ENCODE data around the gene DSEL.

Gene DSEL

DNA sequence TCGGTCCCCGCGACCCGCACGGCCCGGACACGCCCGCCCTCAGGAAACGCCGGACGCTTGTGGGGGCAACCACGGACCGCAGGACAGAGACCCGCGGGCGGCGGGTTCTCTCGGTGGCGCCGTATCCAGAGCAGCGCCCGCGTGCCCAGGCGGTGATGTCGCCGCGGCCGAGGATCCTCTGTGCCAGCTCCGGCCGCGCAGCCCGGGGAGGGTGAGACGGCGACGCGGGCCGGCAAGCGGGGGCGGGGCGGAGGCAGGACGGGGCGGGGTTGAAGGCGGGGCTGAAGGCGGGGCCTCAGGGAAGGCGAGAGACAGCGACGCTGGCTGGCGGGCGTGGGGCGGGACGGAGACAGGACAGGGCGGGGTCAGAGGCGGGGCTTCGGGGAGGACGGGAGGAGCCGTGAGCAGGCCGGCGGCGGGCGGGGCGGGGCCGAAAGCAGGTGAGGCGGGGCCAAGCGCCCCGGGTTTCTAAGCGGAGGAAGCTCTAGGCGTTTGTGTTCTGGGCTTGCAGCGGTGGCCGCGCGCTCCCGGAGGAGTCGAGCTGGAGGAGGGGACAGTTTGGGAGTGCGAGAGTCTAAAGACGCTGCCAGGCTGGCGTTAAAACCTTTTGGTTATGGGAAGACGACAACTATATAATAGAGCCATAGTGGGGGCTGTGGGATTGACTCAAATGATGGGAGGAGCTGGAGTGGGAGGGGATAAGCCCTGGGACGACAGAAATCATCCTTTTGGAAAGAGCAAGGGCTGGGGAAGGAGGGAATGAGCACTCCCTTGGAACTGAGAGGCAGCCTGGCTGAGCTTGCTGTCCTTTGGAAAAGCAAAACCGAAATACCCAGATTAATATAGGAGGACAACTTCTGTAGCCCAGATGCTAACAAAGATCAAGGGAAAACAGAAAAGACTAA, at the start of gene DSEL:
Gene DSEL (minus strand): TSS at position 182 of the 905 bp plus-strand sequence. CDS start 2,112 bp downstream, outside the sequence.
- DNase-seq (ENCODE audit: low read depth), result peak; percentile 96

DNA sequence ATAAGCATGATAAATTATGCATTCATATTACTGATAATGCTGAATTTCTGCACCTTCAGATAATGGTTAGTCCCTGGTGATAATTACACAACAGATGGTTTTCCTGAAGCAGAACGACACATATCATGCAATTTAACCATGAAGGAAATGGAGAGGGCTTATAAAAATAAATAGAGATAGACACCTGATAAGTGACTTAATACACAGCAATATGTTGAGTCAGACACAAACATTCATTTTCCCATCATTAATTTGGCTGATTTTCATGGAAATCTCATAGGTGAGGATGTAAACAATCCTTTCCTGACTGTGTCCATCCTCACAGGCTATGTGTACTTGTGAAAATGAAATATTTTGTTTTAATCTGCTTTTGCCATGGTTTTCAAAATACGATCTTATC, 36.9 kb upstream of the DSEL start:
- DNase-seq (ENCODE audit: low read depth), result no peak

- no peak for DNase-seq (ENCODE audit: low read depth)
Observed at GRCh38 chr18:67550872-67551520, 34.5 kb upstream of the DSEL start.

DNA sequence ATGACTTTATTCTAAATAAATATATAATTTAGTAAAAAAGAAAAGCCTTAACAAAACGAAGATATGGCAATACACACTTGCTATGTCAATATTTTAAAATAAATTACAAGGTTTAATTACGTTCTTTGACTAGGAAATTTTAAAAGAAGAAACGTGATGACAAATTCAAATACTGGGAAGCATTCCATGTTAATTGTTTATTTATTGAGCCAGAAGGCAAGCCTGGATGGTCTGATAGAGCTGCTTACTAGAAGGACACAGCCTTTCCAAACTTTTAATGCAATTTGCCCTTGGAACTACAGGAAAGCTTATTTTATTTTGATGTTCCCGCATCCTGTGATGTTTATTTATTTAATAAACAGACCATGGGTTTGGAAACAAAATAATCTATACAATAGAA, 33.4 kb upstream of the DSEL start:
- no peak for DNase-seq (ENCODE audit: low read depth)

DNA sequence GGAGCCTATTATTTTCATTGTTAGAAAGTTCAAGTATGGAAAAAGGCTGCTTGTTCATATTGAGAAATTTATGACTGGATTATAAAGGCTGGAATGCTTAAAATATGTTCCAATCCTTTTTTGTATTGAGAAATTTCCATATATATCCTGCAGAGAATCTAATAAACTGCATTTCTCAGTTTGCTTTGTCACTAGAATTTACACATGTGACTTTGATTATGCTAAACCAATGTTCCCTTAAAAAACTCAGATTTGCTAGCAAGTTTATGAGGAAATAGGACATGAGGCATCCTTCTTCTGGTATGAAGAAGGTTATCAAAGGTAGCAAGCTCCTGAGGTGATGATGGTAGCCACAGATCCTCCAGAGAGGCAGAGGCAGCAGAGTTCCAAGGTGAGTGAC, 29.2 kb upstream of the DSEL start:
- no peak for DNase-seq (ENCODE audit: low read depth)

DNA sequence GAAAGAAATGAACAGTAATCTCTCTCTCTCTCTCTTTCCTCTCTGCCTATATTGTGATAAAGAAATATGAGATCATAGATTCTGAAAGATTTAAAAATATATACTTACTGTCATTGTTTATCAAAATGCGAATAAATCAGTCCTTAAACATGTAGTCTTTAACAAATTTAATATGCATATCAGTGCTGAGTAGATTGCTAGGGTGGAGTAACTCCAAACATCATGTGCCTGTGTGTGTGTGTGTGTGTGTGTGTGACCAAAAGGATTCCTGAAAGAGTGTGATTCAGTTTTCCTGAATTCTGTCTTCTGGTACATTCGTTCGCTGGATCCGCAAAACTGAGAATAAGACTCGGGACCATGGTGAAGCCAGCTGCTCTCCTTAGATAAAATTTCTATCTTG, 24.0 kb upstream of the DSEL start:
- DNase-seq (ENCODE audit: low read depth), result no peak

GRCh38 chr18:67531929-67532328, 15.4 kb upstream of the DSEL start:
- no peak for DNase-seq (ENCODE audit: low read depth)

DNA sequence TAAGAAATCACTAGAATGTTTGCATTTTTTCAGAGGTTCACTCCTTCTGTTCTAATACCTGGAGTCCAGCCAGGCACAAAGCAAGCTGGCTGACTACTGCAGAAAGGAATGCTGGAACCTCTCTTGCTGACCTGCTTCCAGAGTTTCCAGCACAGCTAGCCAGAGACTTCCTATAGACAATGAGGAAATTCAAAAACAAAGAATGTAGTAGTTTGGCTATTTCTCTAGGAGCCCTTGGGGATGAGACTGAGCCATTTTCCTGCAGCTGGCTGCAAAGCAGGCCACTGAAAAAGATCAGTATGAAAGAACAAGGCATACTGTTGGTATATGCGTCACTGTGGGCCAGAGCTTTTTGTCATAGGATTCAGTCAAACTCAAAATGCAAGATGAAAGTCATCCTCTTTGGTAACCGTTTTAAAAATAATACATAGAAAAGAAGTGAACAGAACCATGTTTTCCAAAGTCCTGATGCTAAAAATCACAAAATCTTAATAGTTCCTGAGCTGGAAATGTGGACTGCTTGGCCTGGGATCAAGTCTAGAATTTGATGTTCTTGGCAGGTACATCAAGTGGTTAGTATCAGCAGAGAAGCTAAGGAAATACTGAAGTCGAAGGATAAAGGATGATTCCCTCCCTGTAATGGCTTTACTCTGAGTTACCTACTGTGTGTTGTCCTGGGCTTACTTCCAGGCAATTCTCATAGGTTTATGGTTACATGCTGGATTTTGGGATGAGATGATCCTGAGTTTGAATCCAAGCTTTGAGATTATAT, 9.0 kb upstream of the DSEL start:
- DNase-seq (ENCODE audit: low read depth), result no peak

DNA sequence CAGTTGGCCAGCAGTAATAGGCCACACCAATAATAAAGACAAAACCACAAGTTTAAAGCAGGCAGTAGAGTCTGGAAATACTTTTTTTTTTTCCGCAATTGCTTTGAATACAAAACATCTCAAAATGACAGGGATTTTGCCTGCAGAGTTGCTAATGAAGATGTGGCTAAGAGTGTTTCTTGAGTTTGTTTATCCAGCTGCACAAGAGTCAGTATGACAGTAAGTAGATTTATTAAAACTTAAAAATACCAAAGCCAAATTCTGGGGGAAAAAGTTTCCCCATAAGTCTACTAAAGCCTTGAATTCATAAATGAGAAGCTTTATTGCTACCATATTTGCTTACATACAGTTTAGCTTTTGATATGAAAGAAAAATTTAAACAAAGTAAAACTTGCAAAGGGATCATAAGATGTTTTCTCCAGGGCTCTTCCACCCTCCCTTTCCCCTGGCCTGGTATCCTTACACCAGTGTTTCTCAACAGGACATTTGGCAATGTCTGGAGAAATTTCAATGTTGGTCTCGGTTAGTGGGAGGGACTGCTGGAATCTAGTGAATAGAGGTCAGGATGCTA, 3.9 kb upstream of the DSEL start:
- DNase-seq (ENCODE audit: low read depth), result no peak

DNA sequence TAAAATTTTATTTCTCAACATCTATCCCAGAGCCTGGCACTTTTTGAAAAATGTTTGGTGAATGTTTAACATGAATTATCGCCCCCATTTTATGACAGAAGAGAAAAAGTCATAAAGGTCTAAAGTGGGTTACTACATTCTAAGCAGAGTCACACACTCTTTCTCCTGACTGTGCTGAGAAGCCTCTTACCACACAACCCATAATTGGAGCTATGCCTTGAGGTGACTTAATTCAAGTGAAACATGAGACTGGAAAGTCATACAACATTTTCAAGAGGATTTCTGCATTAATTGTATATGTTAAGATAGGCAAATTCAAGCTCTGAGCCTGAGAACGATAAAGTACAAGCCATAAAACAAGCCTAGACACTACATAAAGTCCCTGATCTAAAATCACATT, 3.1 kb upstream of the DSEL start:
- no peak for DNase-seq (ENCODE audit: low read depth)

- no peak for DNase-seq (ENCODE audit: low read depth)
Observed at GRCh38 chr18:67518566-67518965, 2.0 kb upstream of the DSEL start.

GRCh38 chr18:67517444-67517765, 885 bp upstream of the DSEL start:
- DNase-seq (ENCODE audit: low read depth), result no peak

- peak; percentile 30 for DNase-seq (ENCODE audit: low read depth)
Observed at GRCh38 chr18:67515942-67516538, 480 bp downstream of the DSEL start.

DNA sequence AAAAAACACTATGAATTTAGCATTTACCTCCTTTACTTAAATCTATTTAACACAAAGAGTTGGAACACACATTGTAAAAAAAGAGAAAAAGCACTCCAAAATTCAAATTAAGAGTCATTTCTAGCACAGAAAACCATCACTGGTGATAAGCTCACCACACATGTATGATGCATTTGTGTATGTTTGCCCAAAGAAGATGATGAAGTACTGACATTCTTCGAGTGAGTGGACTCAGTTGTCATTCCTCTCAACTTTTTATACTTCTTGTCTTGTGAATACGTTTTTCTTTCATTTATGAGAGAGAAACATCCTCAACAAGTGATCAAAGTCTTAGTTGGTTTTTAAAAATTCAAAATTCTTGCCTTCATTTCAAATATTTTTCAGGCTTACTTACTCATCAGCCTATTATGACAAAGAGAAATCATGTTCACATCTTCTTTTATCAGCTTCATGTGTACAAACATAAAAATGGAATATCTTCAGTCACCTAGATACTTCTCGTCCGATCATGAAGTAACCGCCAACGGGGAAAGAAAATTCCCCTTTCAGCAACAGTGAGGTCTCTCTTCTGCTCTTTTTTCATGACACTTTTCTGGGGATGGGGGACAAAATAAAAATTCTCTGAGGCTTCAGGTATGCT, 1.5 kb downstream of the DSEL start:
- no peak for DNase-seq (ENCODE audit: low read depth)

DNA sequence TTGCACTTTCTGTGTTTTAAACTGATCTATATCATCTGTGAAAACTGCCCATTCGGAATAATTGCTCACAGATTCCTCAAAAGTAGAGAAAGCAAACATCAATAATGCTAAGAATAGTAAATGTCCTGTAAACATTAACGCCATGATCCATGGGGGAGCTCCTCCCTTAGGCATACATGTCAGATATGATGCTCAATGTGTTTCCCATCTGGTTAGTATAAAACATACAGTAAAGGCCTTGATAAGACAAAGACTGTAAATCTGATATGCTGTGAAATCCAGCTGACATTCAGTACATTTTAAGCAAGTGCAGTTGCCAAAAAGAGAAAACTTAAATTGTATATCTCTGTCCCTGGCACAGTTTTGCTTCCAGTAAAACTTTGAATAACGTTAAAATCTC, 2.1 kb downstream of the DSEL start:
- DNase-seq (ENCODE audit: low read depth), result no peak

DNA sequence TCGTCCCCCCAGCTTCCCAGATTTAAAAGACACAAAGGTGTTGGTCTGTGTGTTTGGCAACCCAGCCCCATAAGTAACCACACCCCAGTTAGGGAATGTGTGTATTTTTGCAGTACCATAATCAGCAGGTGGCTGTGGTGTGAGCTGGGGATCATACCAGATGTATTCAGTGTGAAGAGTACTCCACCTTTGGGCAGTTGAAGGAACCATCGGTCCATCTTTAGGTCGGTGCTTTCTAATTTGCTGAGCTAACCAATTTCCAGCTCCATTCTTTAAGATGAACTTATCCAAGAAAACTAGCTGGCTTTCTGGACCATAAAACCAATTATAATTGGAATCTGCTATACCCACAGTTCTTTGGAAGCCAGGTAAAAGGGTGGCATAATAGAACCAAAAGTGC, 3.2 kb downstream of the DSEL start:
- DNase-seq (ENCODE audit: low read depth), result no peak

- DNase-seq (ENCODE audit: low read depth), result no peak
Observed at GRCh38 chr18:67511840-67512239, 4.7 kb downstream of the DSEL start.

- no peak for DNase-seq (ENCODE audit: low read depth)
Observed at GRCh38 chr18:67510831-67511230, 5.7 kb downstream of the DSEL start.

DNA sequence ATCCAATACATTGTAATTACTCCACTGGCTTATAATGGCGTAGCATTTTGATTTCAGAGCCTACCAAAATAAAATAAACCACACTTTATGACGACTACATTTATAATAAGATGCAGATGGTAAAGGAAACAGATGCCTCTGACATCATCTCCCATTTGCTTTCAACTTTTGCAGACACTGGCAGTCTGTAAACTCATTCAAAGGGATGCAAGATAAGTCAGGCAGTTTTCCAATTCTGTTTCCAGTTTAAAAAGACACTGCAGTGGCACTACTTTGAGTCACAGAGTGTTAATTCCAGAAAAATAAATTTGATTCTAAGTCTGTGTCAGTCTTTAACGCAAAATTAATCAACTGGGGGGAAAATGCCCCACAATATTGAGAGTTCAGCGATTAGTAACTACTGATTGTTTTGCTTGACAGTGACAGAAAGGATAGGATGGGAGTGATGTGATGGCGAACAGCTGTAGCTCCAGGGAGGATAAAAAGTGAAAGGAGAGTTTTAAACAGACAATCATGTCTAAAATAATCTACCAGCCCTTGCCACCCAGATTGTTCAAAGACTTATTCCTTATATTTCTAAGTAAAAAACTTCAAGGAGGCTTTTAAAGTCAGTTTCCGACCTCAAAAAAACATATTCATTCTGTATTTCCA, 6.7 kb downstream of the DSEL start:
- no peak for DNase-seq (ENCODE audit: low read depth)

- no peak for DNase-seq (ENCODE audit: low read depth)
Observed at GRCh38 chr18:67508146-67508545, 8.4 kb downstream of the DSEL start.

- no peak for DNase-seq (ENCODE audit: low read depth)
Observed at GRCh38 chr18:67504739-67505138, 11.8 kb downstream of the DSEL start.
